Peyer's patch (tissue), 4 donors: Measurements from ENCODE around the gene PEX5.

Experiments used
- POLR2A ChIP-seq, 2 donors: fragments of 450-650 bp; IDR thresholded peaks; one replicate each; pipeline ENCODE4 v1.5.1; 2017; ENCODE audit warnings: antibody characterized with exemption in 2 of 2, mild to moderate bottlenecking in 2 of 2, moderate library complexity in 2 of 2
- TF ChIP-seq, protein P1 (sequence below), 6 experiments: fragments of 450-650 bp in 4 of 6; fragments of 200-600 bp in 2 of 6; sonication (generic) in 1 of 6; IDR thresholded peaks; one replicate each; pipeline ENCODE4 v1.5.1; 2017 to 2019; ENCODE audit warnings: antibody characterized with exemption in 6 of 6, mild to moderate bottlenecking in 3 of 6, moderate library complexity in 1 of 6

DNA sequence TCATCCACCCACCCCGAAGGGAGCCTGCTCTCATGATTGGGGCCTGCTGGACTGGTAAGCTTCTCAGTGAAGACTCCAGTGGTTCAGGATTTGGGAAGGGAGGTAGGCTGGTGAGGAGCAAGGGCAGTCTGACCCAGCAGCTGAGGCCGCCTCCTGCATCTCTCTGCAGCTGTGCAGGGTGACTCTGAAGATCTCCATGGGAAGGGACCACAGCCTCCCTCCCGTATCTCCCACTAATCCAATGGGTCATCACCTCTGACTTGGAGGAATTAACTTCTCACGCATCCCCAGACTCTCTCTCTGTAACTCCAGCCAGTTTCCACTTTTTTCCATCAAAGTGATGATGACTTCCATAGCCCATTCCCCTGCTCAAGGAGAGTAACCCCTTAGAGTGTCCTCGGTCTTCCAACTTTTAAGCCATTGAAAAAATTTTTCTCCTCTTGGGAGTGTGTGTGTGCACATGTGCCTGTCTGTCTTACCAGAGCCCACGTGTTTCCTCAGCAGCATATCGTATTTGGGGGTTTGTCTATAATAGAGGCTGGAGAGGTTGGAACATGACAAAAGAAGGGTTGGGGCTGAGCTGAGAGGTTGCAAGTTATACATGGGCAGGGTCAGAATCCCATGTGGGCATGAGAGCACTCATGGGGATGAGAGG, 48.0 kb upstream of the PEX5 start:
- TF ChIP-seq, protein P1, sequence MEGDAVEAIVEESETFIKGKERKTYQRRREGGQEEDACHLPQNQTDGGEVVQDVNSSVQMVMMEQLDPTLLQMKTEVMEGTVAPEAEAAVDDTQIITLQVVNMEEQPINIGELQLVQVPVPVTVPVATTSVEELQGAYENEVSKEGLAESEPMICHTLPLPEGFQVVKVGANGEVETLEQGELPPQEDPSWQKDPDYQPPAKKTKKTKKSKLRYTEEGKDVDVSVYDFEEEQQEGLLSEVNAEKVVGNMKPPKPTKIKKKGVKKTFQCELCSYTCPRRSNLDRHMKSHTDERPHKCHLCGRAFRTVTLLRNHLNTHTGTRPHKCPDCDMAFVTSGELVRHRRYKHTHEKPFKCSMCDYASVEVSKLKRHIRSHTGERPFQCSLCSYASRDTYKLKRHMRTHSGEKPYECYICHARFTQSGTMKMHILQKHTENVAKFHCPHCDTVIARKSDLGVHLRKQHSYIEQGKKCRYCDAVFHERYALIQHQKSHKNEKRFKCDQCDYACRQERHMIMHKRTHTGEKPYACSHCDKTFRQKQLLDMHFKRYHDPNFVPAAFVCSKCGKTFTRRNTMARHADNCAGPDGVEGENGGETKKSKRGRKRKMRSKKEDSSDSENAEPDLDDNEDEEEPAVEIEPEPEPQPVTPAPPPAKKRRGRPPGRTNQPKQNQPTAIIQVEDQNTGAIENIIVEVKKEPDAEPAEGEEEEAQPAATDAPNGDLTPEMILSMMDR (IDR thresholded peaks at IDR 0.05): no peak
- no peak for TF ChIP-seq POLR2A (IDR thresholded peaks at IDR 0.05)
